Left hindlimb (tissue), 1 donor: ENCODE measurements around the gene CARD9.
"Not testable (repeated sequence)": the region's sequence is repeated elsewhere in the genome, so short reads cannot be mapped to it uniquely, and the experiment has no call there.

Experiments
- DNase-seq: peaks from one replicate; pipeline ENCODE4 v3.0.0-alpha.2; 2018

Gene CARD9

DNA sequence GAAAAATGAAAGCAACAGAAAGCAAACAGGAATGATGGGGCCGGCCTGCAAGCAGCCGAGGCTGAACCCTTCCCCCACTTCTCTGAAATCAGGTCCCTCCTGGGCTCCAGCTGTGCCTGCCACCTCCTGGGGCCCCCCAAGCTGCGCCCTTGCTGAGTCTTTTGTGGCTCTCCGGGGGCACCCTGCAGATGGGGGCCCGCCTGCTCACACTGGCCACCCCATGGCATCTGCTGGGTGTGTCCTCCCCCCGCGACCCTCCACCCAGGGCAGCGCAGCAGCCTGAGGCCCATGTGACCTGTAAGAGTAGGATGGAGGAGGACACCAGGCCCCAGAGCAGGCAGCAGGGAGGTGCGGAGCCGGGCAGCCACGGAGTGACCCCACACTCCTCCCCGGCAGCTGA, 40.4 kb downstream of the CARD9 start:
- DNase-seq, result no peak

DNA sequence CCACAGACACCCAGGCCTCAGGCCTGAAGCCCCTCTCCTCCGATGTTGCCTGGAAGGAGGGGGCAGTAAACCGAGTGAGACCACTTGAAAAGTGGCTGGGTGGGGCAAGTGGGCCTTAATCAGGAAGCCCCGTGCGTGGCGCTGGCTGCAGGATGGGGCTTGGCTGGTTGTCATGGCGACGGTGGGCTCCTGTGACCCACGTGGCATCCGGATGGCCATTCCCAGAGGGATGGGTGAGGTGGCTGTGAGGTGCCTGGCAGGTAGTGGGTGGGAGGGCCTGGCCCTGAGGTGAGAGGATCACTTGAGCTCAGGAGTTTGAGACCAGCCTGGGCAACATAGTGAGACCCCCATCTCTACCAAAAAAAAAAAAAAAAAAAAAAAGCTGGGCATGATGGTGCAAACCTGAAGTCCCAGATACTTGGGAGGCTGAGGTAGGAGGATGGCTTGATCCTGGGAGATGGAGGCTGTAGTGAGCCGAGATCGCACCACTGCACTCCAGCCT, 40.9 kb downstream of the CARD9 start:
- DNase-seq, result no peak

DNA sequence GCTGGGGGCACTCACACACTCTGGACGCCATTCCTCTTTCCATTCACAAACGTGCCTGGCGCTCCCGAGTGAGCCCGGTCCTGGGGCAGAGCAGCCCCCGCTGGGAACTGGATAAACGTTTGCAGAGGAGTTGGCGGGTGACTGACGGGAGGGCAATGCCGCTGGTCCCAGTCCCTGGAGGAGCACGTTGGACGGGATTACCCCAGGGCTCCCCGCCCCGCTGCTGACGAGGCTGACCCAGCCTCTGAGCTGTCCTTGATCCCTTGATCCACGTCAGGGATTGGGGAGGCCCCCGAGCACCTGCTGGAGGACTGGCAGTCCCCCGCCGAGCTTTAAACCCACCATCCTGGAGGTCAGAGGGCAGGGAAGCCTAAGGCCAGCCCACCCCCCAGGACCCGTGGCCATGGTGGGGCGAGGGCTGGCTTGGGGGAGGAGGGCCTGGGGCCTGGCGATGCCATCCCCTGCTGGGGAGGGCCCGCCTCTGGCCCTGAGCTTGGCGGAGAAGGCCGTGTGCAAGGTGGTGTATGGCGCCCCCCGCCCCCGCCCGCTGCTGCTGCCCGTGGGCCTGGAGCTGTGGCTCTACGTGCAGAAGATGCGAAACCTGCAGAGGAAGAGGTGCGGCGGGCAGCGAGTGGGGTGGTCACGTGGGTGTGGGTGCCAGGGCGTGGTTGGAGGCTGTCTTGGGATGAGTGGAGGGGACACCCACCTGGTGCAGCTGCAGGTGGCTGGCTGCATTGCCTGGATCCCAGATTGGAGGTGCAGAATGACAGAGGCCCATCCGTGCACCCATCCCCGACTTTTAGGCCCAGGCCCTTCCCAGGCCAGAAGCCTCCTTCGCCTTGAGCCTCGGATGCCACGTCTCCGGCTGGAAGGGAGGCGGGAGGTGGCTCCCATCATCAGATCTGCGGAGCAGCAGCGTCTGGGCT, 41.6 kb downstream of the CARD9 start:
- no peak for DNase-seq

DNA sequence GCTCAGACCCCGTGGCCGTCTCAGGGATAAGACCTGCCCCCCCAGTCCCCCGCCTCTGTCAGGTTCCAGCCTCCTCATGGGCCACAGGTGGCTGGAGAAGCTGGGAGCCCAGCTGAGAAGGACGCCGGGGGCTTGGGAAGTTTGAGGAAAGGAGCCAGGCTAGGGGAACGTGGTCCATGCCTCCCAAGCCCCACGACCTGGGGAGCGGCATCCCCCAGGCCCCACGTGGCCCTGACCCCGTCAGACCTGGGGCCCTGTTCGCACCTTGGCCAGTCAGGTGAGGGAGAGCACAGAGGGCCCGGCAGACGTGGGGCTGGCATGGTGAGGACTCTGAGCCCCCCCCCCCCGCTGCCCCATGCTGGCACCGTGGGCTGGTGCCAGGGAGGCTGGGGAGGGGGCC, 42.4 kb downstream of the CARD9 start:
- no peak for DNase-seq

DNA sequence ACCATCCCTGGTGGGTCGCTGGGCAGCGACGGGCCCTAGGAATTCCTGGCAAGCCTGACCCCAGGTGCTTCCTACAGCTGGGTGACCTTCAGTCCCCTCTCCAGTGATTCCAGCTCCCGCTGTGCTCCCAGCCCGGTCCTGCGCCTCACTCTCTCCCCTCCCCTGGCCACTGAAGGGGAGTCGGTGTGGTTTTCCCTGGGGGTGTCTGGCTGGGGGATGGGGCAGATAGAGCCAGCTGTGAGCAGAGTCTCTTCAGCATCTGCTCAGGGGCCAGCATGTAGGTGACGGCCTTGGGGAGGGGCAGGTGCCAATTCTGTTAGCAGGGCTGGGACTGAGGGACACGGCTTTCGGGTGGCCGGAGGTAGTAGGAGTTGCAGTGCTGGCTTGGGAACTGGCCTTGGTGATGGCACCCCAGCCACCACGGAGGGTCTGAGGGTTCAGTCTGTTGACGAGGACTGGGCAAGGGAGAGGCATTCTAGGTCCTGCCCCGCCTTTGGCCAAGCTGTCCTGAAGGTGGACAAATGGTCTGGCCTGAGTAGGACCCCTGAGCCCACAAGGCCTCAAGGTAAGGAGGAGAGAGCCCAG, 43.0 kb downstream of the CARD9 start:
- DNase-seq, result no peak

DNA sequence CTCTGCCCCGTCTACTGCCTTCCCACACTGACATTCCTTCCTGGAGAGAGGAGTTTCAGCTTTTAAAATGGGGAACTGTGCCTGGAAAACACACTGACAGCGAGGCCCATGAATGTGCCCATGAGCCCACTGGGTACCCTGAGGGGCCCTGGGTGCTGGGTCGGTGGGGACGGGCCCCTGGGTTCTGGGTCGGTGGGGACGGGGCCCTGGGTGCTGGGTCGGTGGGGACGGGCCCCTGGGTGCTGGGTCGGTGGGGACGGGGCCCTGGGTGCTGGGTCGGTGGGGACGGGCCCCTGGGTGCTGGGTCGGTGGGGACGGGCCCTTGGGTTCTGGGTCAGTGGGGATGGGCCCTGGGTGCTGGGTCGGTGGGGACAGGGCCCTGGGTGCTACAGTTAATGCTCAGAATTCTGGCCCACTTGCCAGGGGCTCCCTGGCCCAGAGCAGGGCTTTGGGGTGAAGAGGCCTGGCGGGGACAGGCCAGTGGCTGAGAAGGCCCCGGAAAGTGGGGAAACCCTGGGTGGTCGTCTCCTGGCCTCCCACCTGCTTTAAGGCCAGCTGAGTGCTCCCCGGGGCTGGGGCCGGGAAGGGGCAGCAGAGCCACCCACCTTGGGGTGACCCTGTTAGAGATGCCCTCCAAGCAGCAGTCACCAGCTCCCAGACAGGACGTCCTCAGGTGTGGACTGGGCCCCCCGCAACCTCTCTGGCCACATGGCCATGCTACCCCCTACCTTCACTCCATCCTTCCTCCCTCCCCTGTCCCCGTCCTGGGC, 43.6 kb downstream of the CARD9 start:
- DNase-seq, result no peak

DNA sequence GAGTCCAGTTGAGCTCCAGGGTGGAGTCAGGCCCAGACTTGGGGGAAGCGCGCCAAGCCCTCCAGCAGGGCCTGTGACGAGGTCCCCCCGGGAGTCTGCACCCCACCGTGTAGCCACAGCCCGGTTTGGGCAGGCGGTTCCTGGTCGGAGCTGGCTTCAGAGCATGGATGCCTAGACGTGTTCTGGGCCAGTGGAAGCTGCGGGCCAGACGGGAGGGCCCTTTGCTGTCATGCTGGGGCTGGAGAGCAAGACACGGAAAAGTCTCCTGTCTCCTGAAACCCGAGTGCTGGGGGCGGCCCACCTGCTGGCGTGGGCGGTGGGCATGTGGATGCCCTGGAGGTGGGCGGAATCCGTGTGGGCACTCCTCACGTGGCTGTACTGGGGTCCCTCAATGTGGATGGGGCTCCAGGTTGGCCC, 44.2 kb downstream of the CARD9 start:
- DNase-seq, result no peak

DNA sequence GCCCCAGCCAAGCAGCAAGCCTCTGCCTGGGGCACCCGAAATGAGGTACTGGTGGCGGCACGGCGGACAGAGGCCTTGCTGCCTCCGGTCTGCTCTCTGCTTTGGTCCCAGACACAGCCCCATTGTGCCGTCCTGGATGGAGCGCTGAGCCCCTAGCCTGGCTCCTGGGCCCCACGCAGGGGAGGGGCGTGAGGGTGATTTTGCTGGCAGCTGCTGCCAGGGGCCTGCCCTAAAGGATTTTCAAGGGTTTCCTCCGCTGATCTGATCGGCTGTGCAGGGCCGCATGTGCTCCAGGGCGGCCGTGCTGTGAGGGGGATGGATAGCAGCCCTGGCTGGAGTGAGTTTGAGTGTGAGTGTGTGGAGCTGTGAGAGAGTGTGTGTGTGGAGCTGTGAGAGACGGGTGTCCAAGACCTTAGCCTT, 44.8 kb downstream of the CARD9 start:
- DNase-seq, result peak; percentile 81

DNA sequence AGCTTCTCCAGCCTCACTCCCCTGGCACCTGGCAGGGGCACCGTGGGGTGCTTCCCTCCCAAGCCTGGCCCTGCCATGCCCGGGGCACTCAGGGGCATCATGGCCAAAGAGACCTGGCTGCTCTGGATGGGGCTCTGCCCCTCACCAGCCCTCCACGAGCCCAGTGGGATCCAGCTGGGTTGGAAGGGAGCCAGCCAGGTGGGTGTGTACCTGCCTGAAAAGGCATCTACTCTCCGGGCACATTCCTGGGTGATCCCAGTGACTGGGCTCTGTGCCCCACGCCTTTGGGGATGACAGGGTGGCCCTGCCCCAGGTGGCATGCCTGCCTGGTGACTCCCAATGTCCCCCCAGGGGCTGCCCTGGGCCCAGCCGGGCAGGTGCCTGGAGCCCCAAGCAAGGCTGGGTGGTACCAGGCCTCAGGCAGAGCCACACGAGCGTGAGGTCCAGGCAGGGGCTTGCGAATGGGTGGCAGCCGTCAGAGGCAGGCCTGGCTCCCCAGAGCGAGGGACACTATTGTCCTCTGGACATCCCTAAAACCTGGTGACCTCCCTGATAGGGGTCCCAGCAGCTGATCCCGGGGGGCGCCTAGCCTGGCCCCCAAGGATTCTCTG, 45.4 kb downstream of the CARD9 start:
- no peak for DNase-seq

DNA sequence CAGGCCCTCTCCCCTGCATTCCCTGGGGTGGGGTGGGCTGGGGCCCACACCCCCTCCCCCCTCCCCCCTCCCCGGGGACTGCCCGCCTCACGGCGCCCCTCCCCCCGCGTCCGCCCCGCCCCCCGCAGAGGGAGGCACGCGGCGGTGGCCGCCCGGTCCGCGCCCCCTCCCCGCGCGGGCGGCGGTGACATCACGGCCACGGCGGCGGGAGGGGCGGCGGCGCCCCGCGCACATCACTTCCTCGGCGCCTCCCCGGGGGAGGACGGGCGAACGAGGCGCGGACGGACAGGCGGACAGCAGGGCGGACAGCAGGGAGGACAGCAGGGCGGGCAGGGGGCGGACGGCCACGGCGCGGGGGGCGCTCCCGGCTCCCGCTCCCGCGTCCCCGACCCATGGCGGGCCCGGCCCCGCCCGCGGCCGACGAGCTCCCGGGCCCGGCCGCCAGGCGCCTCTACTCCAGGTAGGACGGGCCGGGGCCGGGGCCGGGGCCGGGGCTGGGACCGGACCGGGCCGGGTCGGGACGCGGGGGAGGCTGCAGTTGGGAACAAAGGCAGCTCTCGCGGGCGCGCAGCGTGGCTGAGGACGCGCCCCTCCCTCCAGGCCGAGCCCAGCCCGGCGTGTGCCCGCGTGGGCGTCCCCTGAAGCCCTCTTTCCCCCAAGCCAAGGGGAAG, 46.0 kb downstream of the CARD9 start, which contains the start of gene GPSM1:
Gene GPSM1 (plus strand): TSS at position 236 of the 671 bp plus-strand sequence. CDS start 157 bp downstream, at position 393.
- peak; percentile 76 for DNase-seq

DNA sequence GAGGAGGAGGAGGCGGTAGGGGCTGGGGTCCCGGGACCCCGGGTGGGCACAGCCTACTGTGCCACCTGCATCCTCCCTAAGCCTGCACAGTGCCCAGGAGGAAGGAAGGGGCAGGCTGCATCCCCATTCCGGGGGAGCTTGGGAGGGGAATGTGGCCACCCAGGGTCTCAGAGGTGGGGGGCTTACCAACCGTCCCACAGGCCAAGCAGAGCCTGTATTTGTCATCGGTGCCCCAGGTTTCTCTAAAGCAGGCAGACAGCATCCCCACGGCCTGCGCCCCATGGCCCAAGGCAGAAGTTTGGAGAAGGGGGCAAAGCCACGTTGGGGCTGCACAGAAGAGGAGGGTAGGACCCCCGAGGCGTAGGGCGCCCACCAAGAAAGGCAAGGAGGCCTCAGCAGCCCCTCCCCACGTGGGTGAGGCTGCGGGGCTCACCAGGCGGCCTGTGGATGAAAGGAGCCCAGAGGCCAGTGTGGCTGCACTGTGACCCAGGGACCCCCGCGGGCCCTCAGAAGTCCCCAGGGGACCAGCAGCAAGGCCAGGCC, 46.6 kb downstream of the CARD9 start:
- no peak for DNase-seq

DNA sequence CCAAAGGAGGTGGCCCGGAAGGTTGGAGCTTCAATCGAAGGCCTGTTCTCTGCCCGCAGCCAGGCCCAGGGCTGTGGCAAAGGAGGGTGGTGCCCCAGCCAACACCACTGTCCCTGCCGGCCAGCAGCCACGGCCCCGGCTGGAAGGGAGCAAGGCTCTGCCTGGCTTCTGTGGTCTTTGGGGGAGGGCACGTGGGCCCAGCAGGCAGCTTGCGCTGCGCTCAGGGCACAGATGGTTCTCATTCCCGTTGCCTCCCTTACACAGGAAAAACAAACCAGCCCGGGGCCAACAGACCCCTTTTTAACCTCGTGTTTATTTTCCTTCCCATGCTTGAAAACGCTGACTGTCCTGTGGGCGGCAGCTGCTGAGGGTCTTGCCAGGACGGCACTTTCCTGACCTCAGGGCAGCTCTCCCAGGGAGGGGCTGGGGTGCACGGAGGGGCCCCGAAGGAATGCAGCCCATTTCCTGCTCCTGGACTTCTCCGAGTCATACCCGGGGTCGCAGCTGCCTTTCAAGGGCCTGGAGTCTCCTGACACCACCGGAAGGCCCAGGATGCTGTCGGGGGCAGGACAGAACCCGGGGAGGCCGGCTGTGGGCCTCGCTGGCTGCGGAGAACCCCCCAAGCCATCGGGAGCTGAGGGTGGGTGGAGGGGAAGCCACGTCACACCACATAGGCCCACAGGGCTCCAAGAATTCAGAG, 47.3 kb downstream of the CARD9 start:
- DNase-seq, result peak; percentile 87

DNA sequence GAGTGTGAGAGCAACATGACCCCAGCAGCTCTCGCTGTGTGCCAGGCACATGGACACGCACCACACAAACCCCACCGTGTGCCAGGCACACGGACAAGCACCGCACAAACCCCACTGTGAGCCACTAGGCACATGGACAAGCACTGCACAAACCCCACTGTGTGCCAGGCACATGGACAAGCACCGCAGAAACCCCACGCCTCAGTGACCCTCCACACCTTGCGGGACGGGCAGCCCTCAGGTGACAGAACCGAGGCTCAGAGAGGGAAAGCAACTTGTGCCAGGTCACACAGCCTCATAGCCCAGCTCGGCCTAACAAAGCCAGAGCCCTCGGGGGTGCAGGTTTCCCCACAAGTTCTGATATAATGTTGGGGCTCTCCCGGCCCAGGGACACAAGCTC, 48.1 kb downstream of the CARD9 start:
- DNase-seq, result no peak

DNA sequence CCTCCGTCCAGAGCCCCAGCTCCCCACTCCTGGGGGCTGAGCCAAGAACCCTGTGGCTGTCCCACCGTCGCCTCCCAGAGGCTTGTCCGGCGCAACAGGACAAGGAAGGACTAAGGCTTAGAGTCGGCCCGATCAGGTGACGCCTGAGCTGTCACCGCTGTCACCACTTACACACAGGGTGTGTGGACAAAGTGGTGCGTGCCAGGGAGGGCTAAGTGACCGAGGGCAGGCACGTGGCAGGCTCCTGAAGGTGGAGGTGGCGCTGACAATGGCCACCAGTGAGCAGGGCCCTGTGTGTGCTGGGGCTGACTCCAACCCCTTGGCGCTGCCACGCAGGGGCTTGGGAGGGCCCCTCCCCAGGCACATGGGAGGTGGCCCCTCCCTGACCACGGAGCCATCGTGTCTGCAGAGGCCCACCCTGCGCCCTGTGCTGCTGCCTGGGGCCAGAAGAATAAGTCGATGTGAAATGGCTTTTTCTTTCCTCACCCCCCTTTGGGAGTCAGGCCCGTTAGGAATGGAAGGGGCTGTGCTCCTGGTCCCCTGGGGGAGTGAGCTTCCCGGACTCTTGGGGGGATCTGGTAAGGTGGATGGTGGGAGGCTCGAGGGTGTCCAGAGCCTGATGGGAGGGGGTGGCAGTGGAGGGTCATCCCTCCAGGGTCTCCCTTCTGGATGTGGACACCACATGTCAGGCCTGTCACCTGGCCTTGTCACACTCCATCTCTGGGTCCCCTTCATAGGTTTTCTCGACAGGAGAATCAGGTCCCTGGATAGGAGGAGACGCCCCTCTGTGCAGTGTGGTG, 48.8 kb downstream of the CARD9 start:
- DNase-seq, result no peak

DNA sequence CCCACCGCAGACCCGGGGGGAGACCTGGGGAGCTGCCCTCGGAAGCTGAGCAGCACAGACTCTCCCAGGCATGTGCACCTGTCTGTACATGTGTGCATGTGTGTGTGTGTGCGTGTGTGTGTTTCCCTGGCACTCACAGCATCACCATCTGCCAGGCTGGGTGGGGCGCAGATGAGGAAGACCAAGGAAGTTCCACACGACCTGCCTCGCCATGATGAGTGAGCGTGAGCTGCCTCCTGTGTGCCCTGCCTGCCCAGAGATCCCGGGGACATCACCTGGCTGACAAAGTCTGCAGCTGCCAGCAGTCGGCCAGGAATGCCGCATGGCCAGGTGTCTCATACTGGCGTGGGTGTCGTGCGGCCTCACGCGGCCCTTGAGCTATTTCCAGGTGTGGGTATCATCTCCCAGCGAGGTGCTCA, 50.1 kb downstream of the CARD9 start:
- no peak for DNase-seq

DNA sequence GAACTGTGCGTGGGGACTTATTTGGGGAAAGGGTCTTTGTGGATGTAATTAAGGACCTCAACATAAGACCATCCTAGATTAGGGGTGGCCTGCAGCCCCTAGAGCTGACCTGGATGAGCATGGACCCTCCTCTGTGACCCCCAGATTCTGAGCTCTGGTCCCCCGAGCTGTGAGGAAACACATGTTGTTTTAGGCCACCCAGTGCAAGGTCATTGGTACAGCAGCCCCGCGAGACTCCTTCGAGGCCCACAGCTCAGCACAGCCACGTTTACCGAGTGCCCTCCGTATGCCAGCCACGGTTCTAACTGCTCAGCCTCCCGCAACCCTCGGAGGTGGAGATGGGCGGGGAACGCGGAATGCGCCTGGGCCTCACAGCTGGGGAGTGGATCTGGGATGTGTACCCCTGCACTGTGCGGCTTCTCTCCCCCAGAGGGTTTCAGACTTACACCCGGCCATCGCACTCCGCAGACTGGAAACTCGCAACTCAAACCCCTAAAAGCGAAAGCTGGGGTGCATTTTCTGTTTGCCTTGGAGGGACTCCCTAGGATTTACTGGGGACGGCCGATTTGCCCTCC, 50.6 kb downstream of the CARD9 start:
- DNase-seq, result no peak

DNA sequence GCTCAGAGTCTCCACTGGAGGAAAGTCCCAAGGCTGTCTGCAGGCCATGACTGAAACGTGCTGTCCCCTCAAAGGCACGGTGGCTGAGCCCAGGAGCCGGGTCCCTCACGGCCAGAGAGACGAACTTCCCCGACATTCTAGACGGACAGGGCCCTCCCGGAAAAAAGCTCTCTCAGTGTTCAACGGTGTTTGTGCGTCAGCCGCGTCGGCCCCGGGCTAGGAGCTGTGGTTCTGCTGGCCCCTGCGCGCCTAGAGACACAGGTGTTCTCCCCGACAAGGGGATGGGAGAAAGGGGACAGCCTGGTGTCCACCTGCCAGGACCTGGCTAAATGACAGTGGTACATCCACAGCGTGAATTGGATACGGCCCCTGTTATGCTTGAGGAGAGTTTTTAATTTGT, 51.9 kb downstream of the CARD9 start:
- no peak for DNase-seq

DNA sequence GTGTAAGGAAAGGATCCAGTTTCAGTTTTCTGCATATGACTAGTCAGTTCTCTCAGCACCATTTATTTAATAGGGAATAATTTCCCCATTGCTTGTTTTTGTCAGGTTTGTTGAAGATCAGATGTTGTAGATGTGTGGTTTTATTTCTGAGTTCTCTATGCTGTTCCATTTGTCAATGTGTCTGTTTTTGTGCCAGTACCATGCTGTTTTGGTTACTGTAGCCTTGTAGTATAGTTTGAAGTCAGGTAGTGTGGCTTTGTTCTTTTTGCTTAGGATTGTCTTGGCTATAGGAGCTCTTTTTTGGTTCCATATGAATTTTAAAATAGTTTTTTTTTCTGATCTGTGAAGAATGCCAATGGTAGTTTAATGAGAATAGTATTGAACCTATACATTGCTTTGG, 52.5 kb downstream of the CARD9 start:
- not testable (repeated sequence) for DNase-seq

DNA sequence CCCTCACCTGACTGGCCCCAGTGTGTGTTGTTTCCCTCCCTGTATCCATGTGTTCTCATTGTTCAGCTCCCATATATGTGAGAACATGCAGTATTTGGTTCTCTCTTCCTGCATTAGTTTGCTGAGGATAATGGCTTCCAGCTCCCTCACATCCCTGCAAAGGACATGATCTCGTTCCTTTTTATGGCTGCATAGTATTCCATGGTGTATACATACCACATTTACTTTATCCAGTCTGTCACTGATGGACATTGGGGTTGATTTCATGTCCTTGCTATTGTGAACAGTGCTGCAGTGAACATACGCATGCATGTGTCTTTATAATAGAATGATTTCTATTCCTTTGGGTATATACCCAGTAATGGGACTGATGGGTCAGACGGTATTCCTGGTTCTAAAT, 53.5 kb downstream of the CARD9 start:
- not testable (repeated sequence) for DNase-seq

DNA sequence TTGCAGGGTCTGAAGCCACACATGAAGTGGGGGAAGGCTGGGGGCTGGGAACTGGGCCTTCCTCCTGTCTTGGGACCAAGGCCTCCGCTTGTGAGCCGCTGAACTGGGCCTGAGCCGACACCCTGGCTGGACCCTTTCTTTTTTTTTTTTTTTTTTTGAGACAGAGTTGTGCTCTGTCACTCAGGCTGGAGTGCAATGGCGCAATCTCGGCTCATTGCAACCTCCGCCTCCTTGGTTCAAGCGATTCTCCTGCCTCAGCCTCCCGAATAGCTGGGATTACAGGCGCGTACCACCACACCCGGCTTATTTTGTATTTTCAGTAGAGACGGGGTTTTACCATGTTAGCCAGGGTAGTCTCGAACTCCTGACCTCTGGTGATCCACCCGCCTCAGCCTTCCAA, 54.2 kb downstream of the CARD9 start:
- not testable (repeated sequence) for DNase-seq
